Hematopoietic multipotent progenitor cell treated with erythropoietin and hydrocortisone succinate and interleukin-3 and kit ligand, for 17 days (in vitro differentiated cells): ENCODE results near the gene HDGF.

Experiments used
- DNase-seq: peaks from one replicate; pipeline ENCODE4 v3.0.0-alpha.2; 2015; ENCODE audit warnings: low spot score

HDGF gene

DNA sequence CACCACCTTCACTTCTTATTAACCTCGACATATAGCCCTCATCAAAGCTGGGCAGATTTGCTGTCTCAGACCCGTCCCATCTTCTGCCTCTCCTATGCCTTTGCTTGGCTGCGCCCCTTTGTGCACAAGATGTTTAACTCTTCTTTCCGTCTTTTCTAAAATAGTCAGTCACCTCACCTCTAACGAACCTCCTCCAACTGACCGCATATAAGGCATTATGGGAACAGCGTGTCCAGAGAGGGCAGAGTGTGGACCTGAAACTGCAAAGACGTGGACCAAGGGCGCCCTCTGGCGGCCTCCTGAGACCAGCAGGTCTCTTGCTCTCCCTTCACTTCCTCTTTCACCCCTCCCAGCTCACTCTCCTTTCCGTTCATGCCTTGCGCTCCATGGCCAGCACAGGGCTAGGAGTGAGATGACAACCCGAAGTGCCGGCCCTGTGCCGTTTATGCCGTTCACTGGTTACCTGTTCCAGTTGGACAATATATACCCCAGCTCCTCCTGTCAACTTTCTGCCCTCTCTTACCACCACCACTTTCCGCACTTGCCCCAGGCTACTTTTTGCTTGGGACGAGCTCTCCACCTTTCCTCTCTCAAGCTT is 25.7 kb downstream of the HDGF start:
- peak; percentile 93 for DNase-seq

DNA sequence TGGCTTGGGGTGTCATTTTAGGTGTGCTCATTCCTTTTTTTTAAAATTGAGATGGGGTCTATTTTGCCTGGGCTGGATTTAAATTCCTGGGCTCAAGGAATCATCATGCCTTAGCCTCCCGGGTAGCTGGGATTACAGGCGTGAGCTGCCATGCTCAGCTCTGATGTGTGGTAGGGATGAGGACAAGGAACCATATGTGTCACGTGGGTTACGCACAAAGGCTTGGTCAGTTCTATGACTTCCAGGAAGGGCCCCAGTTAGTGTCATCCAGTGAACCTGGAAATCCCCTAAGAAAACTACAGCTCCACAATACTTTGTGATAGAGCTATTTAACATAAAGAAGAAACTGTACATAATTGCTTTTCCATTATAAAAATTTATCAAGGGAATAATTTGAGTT is 29.9 kb downstream of the HDGF start:
- no peak for DNase-seq

DNA sequence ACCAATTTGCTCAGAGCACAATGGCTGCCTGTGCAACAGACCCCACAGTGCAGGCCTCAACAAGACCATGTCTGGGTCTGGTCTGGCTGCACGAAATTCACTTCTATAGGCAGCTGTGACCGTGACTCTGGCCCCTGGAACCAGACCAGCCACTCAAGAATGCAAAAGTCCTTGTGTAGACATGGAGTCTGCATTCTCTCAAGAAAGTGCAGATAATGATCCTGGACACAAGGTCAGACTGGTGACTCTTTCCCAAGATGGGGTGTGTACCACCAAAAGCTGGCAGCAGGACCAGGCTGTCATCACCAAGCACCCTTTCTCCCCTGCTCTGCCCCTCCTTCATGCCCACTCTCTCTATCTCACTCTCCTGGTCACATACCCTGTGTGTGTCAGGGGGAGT is 30.3 kb downstream of the HDGF start:
- no peak for DNase-seq

DNA sequence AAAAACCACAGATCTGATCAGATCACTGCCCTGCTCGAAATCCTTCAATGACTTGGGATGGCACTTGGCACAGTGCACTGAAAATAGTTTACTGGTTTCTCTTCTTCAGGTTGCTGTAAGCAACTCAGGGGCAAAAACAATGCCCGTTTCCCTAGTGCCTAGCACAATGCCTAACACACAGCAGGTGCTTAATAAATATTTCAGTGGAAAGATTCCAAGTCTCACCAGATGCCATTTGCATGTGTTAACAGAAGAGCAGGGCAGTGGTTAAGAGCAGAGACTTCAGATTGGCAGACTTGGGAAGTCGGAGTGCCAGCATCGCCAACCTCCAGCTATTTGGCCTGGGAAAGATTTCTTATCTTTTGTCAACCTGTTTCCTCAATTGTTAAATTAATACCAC is 34.1 kb downstream of the HDGF start:
- no peak for DNase-seq

DNA sequence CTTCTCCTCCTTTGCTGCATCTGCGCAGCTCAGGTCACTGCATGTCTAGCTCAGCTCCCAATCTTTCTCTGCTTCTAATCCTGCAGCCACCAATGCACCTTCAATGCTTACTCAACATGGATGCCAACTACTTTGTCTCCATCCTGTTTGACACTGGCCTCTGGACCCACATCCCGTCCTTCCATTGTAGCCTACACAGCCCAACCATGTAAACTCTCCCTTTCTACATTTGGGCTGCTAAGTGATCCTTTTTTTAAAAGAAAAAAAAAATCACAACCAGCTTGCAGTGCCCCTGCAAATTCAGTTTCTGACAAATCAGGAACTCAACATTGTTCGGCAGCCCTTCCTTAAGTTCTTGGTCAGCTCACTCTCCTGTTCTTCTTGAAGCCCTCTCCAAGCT is 36.6 kb downstream of the HDGF start:
- DNase-seq, result no peak

DNA sequence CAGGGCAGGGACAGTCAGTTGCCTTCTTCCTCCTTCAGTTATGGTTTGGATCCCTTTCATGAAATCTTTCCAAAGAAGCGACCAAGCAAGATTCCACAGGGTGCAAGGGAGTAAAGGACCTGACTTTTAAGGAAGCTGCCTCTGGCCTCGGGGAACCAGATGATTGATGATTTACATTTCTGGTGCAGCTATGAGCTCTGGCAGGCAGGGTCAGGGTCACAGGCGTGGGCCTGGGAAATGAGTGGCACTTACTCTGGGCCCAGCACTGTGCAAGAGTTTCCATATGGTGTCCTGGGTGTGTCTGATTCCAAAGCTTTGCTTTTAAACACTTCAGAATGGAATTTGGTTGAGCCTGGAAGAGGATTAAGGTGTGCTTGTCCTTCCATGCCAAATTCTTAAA is 38.8 kb downstream of the HDGF start:
- no peak for DNase-seq

DNA sequence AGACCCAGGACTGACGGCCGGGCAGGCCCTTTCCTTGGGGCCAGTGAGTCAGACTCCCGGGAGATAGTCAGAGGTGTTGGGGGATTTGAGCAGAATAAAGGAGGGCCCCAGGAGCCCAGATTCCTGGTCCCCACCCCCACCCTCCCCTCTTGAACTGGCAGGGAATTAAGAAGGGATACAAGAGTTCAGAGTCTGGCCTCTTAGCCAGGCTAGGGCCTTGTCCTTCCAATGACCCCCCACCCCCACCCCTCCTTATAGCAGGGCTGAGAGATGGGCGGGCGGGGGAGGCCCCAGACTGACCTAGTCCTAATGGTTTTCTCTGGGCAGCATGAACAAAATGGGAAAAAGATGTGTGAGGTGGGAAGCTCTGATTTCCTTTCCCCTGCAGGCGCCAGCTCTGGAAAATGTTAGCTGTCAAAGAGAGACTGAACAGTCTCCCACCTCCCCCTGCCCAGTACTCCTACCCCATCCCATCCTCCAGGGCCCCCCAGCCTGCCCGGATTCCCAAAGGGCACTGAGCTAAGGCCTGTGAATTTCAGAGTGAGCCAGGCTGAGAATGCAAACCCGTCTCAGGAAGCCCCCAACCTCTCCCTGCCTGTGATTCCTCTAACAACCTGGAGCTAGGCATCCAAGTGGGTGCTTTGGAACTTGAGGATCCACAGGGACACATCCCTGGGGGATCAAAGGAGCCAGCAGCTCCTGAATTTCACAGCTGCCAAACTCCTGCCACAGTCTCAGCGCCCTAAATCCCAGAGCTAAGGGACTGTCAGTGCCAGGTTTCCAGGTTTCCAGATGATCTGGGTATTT is 40.3 kb downstream of the HDGF start:
- DNase-seq, result no peak

DNA sequence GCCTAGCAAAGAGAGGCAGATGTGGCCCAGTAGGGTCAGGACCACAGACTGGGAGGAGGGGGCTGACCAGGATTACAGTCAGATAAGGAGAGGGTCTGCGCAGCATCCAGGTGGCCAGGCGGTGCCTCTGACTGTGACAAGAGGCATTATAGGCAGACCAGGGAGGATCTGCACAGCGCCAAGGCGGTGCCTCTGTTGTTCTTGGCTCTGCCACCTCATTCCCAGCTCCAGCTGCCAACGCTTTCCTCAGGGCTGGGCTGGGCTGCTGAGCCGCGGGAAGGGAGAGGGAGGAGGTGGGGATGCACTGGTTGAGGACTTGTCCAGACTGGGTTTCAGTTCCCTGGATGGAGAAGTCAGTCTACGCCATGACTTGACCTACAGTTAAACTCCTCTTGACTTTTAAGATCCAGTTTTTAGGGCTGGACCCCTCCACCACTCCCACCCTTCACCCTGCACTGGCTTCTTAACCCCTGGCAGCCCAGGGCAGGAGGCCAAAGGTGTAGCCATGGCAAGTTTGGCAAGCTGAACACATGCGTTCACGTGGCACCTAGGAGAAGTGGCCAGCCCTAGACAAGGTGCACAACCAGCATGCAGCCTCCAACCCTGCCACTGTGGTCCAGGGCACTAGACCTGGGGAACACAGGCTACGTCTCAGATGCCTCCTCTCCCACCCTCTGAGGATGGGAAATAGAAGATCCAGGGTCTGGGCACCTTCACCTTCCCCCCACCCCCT is 41.6 kb downstream of the HDGF start:
- no peak for DNase-seq

DNA sequence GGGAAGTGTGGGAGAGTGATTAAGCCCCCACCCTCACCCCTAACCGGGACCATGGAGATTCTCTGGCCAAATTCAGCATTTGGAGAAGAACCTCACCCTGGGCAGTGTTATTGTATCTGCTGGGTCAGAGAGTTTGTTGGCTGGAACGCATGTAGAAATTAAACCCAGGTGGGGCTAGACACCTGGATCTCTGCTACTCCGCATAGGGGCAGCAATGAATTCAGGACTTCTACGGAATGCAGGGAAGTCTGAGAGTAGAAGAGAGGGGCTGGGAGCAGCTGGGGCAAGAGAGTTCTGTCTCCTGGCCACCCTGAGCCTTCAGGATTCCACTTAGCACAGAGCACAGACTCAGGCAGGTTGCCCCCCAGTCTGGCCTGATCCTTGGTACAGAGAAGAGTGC is 42.4 kb downstream of the HDGF start:
- no peak for DNase-seq

DNA sequence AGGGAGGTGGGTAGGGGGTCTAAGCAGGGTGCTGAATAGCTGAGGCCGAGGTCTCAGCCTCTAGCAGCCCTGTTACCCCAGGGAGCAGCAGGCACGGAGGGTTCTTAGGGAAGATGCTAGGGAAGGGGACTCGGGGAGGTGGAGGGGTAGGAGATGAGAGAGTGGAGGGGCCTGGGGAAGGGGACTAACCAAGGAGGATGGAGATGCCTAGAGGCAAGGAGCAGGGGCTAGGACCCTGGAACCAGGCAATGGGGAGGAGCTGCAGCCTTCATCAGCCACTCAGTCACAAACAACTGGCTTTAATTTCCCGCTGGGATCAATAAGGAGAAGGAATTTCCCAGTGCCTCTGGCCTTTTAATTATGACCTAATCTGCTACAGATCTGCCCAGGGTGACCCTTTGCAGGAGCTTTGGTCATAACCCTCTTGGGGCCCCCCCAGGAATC is 43.2 kb downstream of the HDGF start:
- DNase-seq, result no peak

DNA sequence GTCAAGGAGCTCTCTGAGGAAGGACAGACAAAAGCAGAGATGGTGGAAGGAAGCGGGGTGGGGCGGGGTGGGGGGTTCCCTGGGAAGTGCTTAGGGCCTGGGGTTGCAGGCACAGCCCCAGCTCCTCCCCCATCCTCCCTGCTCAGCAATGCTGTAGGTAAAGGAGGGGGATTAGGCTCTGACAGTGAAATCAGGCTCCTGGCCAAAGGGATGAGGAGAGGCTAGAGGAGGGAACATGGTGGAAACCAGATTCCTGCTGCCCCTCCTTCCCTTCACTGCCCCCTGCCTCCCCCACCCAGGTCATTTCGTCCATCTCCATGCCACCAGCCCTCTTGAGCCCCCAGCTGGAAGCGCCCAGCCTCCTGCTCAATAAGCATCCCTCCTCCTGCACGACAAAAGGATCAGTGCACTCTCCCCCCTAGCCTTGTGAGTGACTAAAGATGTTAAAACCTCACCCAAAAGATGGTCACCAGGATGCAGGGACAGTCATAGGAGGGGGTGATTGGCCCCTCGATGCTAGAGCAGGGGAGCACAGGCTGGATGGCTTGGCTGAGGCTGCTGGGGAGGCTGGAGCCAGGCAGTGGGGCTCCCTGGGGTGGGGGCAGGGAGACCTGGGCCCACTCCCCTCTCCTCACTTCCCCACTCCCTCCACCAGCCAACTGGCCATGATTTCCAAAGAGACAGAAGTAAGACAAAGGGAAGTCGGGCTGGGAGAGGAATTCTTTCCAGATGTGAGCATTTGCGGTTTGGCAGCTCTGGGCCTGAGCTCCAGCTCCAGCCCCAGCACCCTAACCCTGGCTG is 43.9 kb downstream of the HDGF start:
- DNase-seq, result no peak

DNA sequence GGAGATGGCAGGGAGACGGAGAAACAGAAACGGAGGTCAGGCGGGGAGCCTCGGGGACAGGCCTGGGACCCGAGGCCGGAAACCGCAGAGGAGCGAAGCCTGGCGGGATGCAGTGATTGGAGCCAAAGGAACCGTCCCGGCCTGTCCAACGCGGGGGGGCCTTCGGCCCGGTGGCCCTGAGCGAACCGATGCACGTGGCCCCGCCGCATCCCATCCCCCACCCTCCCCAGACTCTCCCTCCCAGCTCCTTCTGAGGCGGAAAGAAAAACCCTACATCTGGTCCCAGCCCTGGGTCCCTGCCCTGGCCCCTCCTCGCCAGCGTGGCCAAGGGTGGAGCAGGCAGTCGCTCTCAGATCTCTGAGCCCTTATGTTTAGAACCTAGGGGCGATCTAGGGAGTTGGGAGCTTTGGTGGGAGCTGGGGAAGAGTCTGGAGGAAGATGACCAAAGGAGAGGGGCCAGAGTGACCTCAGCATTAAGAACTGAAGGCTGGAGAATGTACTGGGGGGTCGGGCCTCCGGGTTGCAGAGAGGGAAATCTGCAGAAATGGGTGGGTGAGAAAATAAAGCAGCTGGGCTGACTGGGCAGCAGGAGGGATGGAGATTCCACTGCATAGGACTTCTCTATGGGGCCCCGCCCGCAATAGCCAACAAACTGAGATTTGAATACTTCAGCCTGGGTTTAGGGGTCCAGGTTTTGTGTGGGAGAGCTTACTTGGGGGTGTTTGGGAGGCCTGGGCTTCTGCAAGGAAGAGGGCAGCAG is 44.6 kb downstream of the HDGF start:
- DNase-seq, result no peak

DNA sequence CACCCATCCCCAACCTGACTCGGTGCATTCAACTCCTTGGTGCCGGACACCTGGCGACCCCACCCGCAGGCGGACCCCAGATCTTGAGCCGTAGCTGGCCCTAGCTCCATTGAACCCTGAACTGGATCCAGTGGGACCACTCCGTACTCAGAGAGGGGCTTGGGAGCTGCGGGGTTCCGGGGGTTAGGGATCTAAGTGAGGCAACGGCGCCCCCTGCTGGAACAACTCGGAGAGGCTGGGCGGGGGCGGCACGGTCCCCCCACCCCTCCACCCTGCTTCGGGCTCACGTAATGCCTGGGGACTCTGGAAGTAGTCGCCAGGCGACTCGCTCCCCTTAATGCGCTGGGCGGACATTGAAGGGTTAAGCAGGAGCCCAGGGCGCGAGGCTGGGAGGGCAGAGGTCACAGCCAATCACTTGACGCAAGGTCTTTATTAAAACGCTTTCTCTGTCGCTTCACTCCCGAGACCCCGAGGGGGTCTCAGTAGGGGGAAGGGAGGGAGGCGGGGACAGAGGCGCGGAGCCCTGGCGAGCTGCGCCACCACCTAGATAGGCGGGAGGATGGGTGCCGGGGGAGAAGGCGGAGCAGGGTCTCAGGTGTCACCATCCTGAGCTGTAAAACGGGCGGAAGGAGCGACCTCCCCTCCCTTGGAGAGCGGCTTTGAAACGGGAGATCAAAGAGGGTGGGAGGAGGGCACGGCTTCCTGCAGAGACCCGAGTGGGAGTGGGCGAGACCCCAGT is 45.4 kb downstream of the HDGF start:
- peak; percentile 15 for DNase-seq

DNA sequence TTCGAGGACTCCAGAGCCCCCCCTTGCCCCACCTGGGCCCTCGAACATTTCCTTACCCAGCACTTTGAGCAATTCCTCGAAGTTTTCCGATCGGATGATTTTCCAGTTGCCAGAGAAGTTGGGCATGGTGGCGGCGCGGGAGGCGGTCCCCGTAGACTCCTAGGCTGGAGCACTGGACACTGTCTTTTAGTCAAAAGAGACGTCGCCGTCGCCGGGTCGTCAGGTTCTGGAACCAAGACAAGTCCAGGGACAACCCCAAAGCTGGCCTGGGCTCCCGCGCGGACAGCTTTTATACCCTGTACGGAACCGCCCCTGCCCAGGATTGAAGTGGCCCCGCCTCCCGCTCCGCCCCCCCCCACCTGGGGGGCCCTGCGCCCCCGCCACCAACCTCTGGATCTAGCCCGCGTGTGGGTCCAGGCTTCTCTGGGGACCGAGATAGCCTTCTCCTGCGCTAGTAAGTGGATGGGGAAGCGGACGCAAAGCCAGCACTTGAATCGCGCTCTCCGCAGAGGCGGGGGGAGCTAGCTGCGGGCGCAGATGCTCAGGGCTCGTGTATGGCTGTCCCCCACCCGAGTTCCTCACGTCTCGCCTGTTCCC is 46.1 kb downstream of the HDGF start, which contains the start of gene CRABP2:
Gene CRABP2, minus strand, starts transcription at position 263 of the 597 bp plus-strand sequence. Its CDS starts 137 bp downstream, at position 126.
- DNase-seq, result no peak

DNA sequence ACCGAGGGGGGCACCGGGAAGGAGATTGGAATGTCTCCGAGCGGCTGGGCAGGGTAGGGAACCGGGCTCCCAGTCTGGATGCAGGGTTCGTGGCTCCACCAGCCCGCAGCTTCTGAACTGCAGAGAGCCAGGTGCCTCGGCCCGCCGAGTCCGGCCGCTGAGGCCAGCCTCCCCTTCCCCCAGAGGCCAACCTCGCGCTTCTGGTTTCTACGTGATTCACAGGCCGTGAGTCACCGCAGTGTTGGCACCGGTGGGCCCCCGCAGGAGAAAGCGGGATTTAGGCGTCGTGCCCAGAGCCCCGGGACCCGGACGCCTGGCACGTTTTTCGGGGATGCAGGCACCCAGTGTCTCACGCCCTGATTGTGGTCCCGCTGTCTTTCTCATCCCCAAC is 46.5 kb downstream of the HDGF start:
- DNase-seq, result no peak

DNA sequence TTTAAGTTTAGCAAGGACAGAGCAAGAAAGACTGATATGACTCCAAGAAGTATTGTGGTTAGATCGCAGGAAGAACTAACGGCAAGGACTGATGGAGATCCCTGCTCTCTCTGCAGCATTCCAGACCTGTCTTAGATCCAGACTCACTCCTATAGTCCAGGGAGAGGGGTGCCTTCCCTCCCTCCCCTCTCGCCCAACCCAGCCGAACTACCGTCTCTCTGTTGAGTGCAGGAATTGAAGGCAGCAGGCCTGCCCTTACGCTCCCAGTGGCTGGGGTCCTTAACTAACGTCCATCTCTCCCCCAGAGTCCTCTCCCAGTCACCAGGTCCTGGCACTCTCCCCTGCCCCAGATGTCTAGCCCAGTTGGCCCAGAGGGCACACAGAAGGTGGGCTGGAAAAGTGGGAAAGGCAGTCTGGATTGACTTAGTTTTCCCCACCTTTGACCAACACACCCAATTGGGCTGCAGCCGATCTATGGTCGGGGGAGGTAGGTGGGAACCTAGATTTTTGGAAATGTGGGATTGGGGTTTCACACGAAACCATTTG is 47.2 kb downstream of the HDGF start:
- DNase-seq, result no peak

DNA sequence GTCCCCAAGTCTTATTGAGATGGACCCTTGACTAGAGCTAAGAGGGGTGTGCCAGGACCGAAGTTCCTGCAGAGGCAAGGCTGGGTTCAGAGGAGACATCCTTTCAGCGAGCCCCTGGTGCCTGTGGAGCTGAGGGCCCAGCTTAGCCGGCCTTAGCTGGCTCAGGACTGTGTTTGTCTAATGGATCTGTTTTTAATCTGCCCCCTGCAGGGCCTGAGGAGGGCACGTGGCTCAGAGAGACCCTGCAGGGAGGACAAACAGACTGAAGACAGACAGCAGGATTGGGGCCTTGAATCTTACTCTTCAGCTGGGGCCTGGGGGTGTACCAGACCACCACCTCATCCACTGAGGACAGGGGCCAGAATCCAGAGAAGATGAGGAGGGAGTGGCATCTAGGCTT is 47.7 kb downstream of the HDGF start:
- no peak for DNase-seq

DNA sequence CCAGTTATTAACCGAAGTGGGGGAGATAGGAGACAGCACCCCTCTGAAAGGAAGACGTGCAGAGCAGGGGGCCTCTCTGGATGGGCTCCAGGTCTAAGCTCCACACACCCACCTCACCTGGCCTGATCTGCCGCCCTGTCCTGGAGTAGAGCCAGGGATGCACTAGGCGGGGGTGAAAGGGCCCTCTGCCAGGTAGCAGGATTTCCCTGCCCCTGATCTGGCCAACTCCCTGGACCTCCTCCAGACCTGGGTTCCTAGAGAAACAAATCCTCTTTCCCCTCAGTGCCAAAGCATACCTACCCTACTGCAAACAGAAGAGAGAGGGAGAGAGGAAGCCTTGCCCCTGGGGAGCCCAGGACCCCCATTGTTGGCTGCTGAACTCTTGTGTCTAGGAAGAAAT is 48.1 kb downstream of the HDGF start:
- no peak for DNase-seq

DNA sequence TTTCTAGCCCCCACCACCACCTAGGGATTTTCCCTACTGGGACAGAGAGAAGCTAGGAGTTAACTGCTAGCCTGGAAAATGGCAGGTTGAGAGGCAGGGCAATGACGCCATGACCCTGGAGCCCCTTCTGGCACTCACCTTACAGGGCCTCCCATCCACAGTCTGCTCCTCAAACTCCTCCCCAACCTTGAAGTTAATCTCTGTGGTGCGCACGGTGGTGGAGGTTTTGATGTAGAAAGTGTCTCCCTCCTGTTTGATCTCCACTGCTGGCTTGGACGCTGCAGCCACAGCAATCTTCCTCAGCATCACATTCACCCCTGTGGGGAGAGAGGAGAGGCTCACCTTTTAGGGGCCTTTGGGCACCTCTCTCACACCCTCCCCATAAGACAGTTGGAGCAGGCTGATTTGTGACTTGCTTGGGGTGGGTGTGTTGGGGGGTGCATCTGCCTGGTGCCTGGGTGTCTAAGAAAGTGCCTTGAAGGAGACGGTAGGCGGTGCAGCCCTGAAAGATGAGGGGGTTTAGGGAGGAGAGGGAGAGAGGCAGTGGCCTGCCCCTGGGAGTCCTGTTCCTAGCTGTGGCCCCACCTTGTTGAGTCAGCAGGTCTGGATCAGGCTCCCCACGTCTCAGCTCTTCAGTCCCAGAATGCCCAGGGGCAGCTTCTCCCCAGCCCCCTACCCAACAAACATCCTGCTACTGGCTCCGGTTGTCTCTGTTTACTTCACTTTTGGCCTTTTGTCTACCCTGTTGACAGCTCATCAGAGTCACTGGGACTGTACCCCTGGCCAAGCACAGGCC is 50.5 kb downstream of the HDGF start:
- DNase-seq, result no peak
